T-helper 2 cell treated with Interferon-gamma antibody and Interleukin-4, amounts not matched to agents 100 ng/mL and 5 ng/mL, for 36 hours (primary cell): ENCODE results near the gene ADAM15. TPM values are rescaled to one million over a fixed set of nuclear protein-coding genes. Genes with fewer than 3 reads are reported as not detected.

Experiments used
- intact Hi-C: fragments of 100-400 bp; cut with micrococcal nuclease; formaldehyde crosslinking; loops from one replicate; pipeline ENCODE4 v1.15.1; 2023
- total RNA-seq: library from RNA; stranded (reverse); gene quantifications from 2 replicates; pipeline ENCODE4 v1.2.3, GENCODE V29; 2022

Gene ADAM15
- total RNA-seq, 1 donor from 2014 or later = 47.0 TPM

- intact Hi-C loops = no loop called here
These were observed 55.7 kb downstream of the ADAM15 start for GRCh38 chr1:155106862-155107261.

DNA sequence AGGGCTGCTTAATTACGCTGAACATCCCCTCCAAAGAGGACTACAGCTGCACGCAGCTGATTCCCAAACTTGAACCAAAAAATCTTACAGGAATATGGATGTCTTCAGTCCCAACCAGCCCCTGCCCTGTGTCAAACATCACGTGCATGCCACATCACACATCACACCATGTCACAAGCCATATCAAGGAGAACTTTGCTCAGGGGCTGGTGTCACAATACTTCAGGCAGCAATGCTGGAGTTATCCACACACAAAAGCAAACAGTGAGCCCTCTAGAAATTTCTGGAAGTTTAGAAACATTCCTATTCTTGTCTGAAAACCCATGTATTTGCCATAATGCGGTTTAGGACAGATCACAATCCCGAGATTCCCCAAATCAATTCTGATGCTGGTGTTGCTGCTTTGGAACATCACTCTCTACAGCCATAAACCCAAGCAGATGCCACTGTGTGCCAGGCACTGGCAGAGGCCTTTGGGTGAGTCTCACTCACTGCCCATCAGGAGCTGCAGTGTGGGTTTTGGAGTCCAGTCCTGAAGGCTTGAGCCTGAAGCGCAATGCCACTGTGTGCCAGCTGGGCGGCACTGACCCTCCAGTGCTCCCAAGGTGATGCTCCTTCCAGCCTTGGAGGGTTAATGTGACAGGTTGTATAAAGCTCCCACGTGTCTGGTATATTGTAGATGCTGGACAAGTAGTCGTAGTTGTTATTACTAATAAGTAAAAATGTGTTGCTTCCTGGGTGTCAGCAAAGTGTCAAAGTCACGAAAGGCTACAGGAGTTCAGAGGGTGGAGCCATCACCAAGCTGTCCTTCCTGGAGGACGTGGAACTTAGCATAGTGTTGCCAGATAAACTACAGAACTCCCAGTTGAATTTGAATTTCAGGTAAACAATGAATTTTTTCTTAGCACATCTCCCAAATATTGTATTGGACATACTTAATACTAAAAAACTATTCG, 56.5 kb downstream of the ADAM15 start:
- intact Hi-C loops = no loop called here

DNA sequence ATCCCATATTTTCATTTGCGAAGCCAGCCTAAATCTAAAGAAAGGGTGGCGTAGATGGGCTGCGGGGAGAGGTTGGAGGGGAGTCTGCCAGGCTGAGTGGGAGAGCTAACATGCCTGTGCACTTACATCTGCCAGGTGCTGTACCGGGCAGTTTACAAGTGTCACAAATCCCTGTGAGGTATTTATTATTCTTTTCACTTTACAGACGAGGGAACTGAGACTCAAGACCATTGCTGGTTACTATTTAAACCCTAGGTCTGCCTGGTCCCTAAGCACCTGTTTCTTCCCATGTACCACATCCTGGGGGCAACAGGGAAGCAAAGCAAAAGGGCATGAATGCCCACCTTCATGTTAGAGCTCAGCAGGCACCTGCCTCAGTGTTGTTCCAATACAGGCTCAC, 57.2 kb downstream of the ADAM15 start:
- intact Hi-C loops = no loop called here

- intact Hi-C loops = no loop called here
These were observed 59.3 kb downstream of the ADAM15 start for GRCh38 chr1:155110381-155110780.

- intact Hi-C loops = no loop called here
These were observed 59.7 kb downstream of the ADAM15 start for GRCh38 chr1:155110826-155111225.

Other genes starting within 250 kb of the ADAM15 start
- gene KCNN3, start 181.0 kb upstream of the ADAM15 start, total RNA-seq = 0.07 and 0.09 TPM in 2 replicates
- 45.3 and 47.9 TPM in 2 replicates for gene PMVK, start 114.6 kb upstream of the ADAM15 start, total RNA-seq
- gene PBXIP1, start 95.2 kb upstream of the ADAM15 start, total RNA-seq = 64.6 and 68.4 TPM in 2 replicates
- 43.8 and 44.7 TPM in 2 replicates for gene PYGO2, start 89.5 kb upstream of the ADAM15 start, total RNA-seq
- 78.1 and 81.9 TPM in 2 replicates for gene SHC1, start 80.6 kb upstream of the ADAM15 start, total RNA-seq
- 141 and 143 TPM in 2 replicates for gene CKS1B, start 76.6 kb upstream of the ADAM15 start, total RNA-seq
- 50.3 and 52.5 TPM in 2 replicates for gene FLAD1, start 68.0 kb upstream of the ADAM15 start, total RNA-seq
- 0.59 TPM in 1 of 2 replicates, not detected in the other for gene LENEP, start 57.7 kb upstream of the ADAM15 start, total RNA-seq
- 121 and 129 TPM in 2 replicates for gene ZBTB7B, start 48.5 kb upstream of the ADAM15 start, total RNA-seq
- 0.16 and 0.23 TPM in 2 replicates for gene DCST2, start 17.5 kb upstream of the ADAM15 start, total RNA-seq
- gene DCST1, start 17.5 kb upstream of the ADAM15 start, total RNA-seq = not detected in 2 replicates
- 6.0 and 6.8 TPM in 2 replicates for gene EFNA4, start 12.4 kb downstream of the ADAM15 start, total RNA-seq
- gene EFNA3, start 27.5 kb downstream of the ADAM15 start, total RNA-seq = 2.3 and 2.4 TPM in 2 replicates
- not detected in 2 replicates for gene EFNA1, start 76.6 kb downstream of the ADAM15 start, total RNA-seq
- gene SLC50A1, start 84.5 kb downstream of the ADAM15 start, total RNA-seq = 32.1 and 35.4 TPM in 2 replicates
- gene DPM3, start 89.2 kb downstream of the ADAM15 start, total RNA-seq = 40.4 and 41.6 TPM in 2 replicates
- 220 and 221 TPM in 2 replicates for gene KRTCAP2, start 122.0 kb downstream of the ADAM15 start, total RNA-seq
- gene TRIM46, start 122.5 kb downstream of the ADAM15 start, total RNA-seq = 15.2 and 17.3 TPM in 2 replicates
- gene THBS3, start 156.6 kb downstream of the ADAM15 start, total RNA-seq = 13.7 and 13.8 TPM in 2 replicates
- 38.8 and 40.9 TPM in 2 replicates for gene MTX1, start 157.4 kb downstream of the ADAM15 start, total RNA-seq
- gene ENTREP3, start 204.2 kb downstream of the ADAM15 start, total RNA-seq = 19.2 and 21.4 TPM in 2 replicates
- gene SCAMP3, start 211.0 kb downstream of the ADAM15 start, total RNA-seq = 89.7 and 96.1 TPM in 2 replicates
- 89.5 and 91.9 TPM in 2 replicates for gene CLK2, start 222.2 kb downstream of the ADAM15 start, total RNA-seq
- 2.9 and 3.8 TPM in 2 replicates for gene HCN3, start 226.1 kb downstream of the ADAM15 start, total RNA-seq